Astrocyte of the cerebellum (primary cell): ENCODE measurements around the gene ZNF451.

Source experiments
- DNase-seq: peaks from one replicate; pipeline ENCODE4 v3.0.0-alpha.2; 2011; ENCODE audit warnings: low read depth
- H3K4me3 ChIP-seq: 2 replicates; pipeline ENCODE4 v1.5.1; 2011; ENCODE audit warnings: mild to moderate bottlenecking, low read depth, low read length, moderate library complexity
- CTCF ChIP-seq: IDR thresholded peaks from 2 replicates; pipeline ENCODE4 v1.5.1; 2012; ENCODE audit warnings: low read length, low read depth, moderate library complexity, mild to moderate bottlenecking; ENCODE audit errors: missing control alignments
- in situ Hi-C: cut with HindIII; loops from 2 replicates; pipeline ENCODE4 v1.10.0; 2017; ENCODE audit warnings: low sequenced_read_pairs

The ZNF451 gene

DNA sequence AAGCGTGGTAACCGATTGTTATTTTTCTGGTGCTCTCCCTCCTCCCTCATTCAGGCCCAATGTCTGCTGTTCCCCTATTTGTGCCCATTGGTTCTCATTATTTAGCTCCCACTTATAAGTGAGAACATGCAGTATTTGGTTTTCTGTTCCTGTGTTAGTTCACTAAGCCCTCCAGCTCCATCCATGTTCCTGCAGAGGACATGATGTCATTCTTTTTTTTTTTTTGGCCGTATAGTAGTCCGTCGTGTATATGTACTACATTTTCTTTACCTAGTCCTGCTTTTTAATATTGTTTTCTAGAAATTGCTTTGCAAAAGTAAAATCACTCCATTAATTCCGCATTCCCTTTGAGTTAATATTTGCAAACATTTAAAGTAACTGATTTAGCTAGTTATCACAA lies 23.1 kb downstream of the ZNF451 start:
- no peak for TF ChIP-seq CTCF
- no peak overlapping the region for H3K4me3 ChIP-seq
- in situ Hi-C loops, result loop anchor here (10.0 kb wide), 1 partner anchor 202 kb away; the partner anchor contains the start of gene PRIM2
- no peak for DNase-seq

GRCh38 chr6:57116776-57117175 lies 26.8 kb downstream of the ZNF451 start:
- DNase-seq, result no peak
- in situ Hi-C loops, result loop anchor here (10.0 kb wide), 1 partner anchor 198 kb away; the partner anchor contains the start of gene PRIM2
- no peak overlapping the region for H3K4me3 ChIP-seq
- TF ChIP-seq CTCF, result no peak

- no peak for DNase-seq
- H3K4me3 ChIP-seq, result no peak overlapping the region
- in situ Hi-C loops, result loop anchor here (10.0 kb wide), 1 partner anchor 197 kb away; the partner anchor contains the start of gene PRIM2
- no peak for TF ChIP-seq CTCF
These were observed 27.8 kb downstream of the ZNF451 start for GRCh38 chr6:57117796-57118195.

- H3K4me3 ChIP-seq, result no peak overlapping the region
- TF ChIP-seq CTCF, result no peak
- in situ Hi-C loops, result no loop called here
- DNase-seq, result no peak
These were observed 33.1 kb downstream of the ZNF451 start for GRCh38 chr6:57123111-57123510.

DNA sequence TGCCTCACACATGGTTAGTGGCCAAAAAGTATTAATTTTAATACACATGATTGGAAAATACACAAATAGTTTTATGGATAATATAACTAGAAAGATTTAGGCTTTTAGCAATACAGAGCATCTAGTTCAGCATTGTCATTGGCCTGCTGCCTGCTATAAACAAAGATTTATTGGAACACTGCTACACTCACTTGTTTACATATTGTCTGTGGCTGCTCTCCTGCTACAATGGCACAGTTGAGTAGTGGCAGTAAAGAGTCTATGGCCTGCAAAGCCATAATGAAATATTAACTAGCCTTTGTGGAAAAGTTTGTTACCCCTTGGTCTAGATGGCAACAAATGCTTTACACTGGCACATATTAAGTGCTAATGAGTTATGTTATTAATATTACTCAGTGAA lies 37.8 kb downstream of the ZNF451 start:
- no peak for TF ChIP-seq CTCF
- no peak overlapping the region for H3K4me3 ChIP-seq
- DNase-seq, result no peak
- in situ Hi-C loops, result no loop called here

- DNase-seq, result no peak
- H3K4me3 ChIP-seq, result no peak overlapping the region
- no peak for TF ChIP-seq CTCF
- in situ Hi-C loops, result no loop called here
These were observed 40.7 kb downstream of the ZNF451 start for GRCh38 chr6:57130661-57131177.
